H1 (cell line): ENCODE data around the gene MTMR10. TPM values are rescaled to one million over a fixed set of nuclear protein-coding genes. Genes with fewer than 3 reads are reported as not detected.

Source experiments
- CTCF ChIA-PET: fragments of 300-600 bp; sonication (Branson Sonifier 250); formaldehyde crosslinking; loops from one replicate; lab custom pipeline; 2021; ENCODE audit not compliant: partially characterized antibody; lab: Charles Lee
- POLR2A ChIA-PET: fragments of 300-600 bp; sonication (Branson Sonifier 250); formaldehyde crosslinking; loops from one replicate; lab custom pipeline; 2021; ENCODE audit warnings: inconsistent platforms; ENCODE audit not compliant: partially characterized antibody; lab: Charles Lee
- DNase-seq, 2 experiments: peaks; one replicate each; pipeline versions ENCODE4 v3.0.0 to v3.0.0-alpha.2; 2010 to 2022; ENCODE audit warnings: low spot score in 2 of 2, low read depth in 1 of 2, mixed read lengths in 1 of 2
- FAIRE-seq: peaks from 2 replicates; lab custom pipeline; 2011; peaks lifted over from hg19 to GRCh38; lab: Jason Lieb, UNC
- H2AFZ ChIP-seq: 2 replicates; pipeline ENCODE4 v1.8.1; 2012; ENCODE audit warnings: low read length, inconsistent platforms
- H2AK5ac ChIP-seq: 2 replicates; pipeline ENCODE4 v1.6.1; 2013; ENCODE audit warnings: low read depth, low read length
- H2BK120ac ChIP-seq: replicated peaks from 2 replicates; pipeline ENCODE3; 2013; ENCODE audit warnings: low read depth, low read length, inconsistent platforms
- H2BK12ac ChIP-seq: 2 replicates; pipeline ENCODE4 v1.6.1; 2013; ENCODE audit warnings: low read depth, low read length
- H2BK15ac ChIP-seq: 2 replicates; pipeline ENCODE4 v1.6.1; 2013; ENCODE audit warnings: low read length
- H2BK20ac ChIP-seq: 2 replicates; pipeline ENCODE4 v1.6.1; 2013; ENCODE audit warnings: low read length
- H2BK5ac ChIP-seq: 2 replicates; pipeline ENCODE4 v1.6.1; 2013; ENCODE audit warnings: low read depth, low read length
- H3K14ac ChIP-seq: 2 replicates; pipeline ENCODE4 v1.6.1; 2013; ENCODE audit warnings: inconsistent platforms; ENCODE audit not compliant: insufficient read length
- H3K18ac ChIP-seq: 2 replicates; pipeline ENCODE4 v1.6.1; 2013; ENCODE audit warnings: low read length; ENCODE audit errors: extremely low read depth
- H3K23ac ChIP-seq: 2 replicates; pipeline ENCODE4 v1.6.1; 2013; ENCODE audit warnings: inconsistent platforms; ENCODE audit not compliant: insufficient read length
- H3K23me2 ChIP-seq: 2 replicates; pipeline ENCODE4 v1.6.1; 2013; ENCODE audit warnings: low read depth, low read length
- H3K27ac ChIP-seq: 2 replicates; pipeline ENCODE4 v1.6.1; 2011; ENCODE audit warnings: low read depth, low read length, inconsistent platforms
- H3K27me3 ChIP-seq, 4 experiments: replicated peaks in 1 of 4; 1 replicate in 1 of 4; 2 replicates in 3 of 4; pipeline versions ENCODE4 v1.6.1 to v1.8.1; 2011 to 2013; ENCODE audit warnings: low read length in 3 of 4, mild to moderate bottlenecking in 3 of 4, inconsistent platforms in 2 of 4, mixed read lengths in 2 of 4, moderate library complexity in 1 of 4; ENCODE audit not compliant: control insufficient read depth in 3 of 4, insufficient read depth in 3 of 4; ENCODE audit errors: extremely low read depth in 1 of 4
- H3K36me3 ChIP-seq, 4 experiments: 2 replicates each; pipeline versions ENCODE4 v1.6.1 to v1.8.1; 2011 to 2013; ENCODE audit warnings: mild to moderate bottlenecking in 4 of 4, low read length in 3 of 4, moderate library complexity in 2 of 4, control low read depth in 1 of 4, inconsistent platforms in 1 of 4; ENCODE audit not compliant: insufficient read depth in 4 of 4, control insufficient read depth in 2 of 4
- H3K4ac ChIP-seq: replicated peaks from 2 replicates; pipeline ENCODE3; 2013; ENCODE audit warnings: low read length, low read depth, mixed read lengths, inconsistent platforms; ENCODE audit not compliant: insufficient read length
- H3K4me1 ChIP-seq, 4 experiments: replicated peaks in 1 of 4; 1 replicate in 1 of 4; 2 replicates in 3 of 4; pipeline versions ENCODE4 v1.6.1 to v1.8.1; 2011 to 2013; ENCODE audit warnings: low read length in 3 of 4, inconsistent platforms in 2 of 4, mixed read lengths in 1 of 4; ENCODE audit not compliant: insufficient read depth in 4 of 4, control insufficient read depth in 3 of 4
- H3K4me2 ChIP-seq, 2 experiments: 2 replicates each; pipeline versions ENCODE4 v1.6.1 to v1.8.1; 2011 to 2013; ENCODE audit warnings: low read depth in 2 of 2, low read length in 2 of 2, control low read depth in 1 of 2, inconsistent platforms in 1 of 2, mild to moderate bottlenecking in 1 of 2; ENCODE audit not compliant: insufficient read depth in 1 of 2
- H3K4me3 ChIP-seq, 4 experiments: fragments of 200-600, 300-600 bp in 1 of 4; sonication (generic), shearing (Covaris generic), sonication (Bioruptor Twin) in 1 of 4; 2 replicates each; pipeline versions ENCODE4 v1.5.1 to v1.8.1; 2011 to 2016; ENCODE audit warnings: low read length in 4 of 4, low read depth in 3 of 4, control low read depth in 2 of 4, inconsistent platforms in 2 of 4, mild to moderate bottlenecking in 2 of 4, mixed read lengths in 1 of 4, moderate library complexity in 1 of 4; ENCODE audit not compliant: insufficient read depth in 2 of 4; ENCODE audit errors: extremely low read depth in 1 of 4
- H3K56ac ChIP-seq: replicated peaks from 2 replicates; pipeline ENCODE3; 2013; ENCODE audit warnings: low read depth, mild to moderate bottlenecking, mixed read lengths, low read length, inconsistent platforms; ENCODE audit not compliant: insufficient read length
- H3K79me1 ChIP-seq: 2 replicates; pipeline ENCODE4 v1.6.1; 2013; ENCODE audit warnings: low read depth, low read length, control low read depth
- H3K79me2 ChIP-seq, 2 experiments: 2 replicates each; pipeline versions ENCODE4 v1.6.1 to v1.8.1; 2012 to 2013; ENCODE audit warnings: low read length in 2 of 2, mild to moderate bottlenecking in 2 of 2, inconsistent platforms in 1 of 2; ENCODE audit not compliant: insufficient read depth in 2 of 2, control insufficient read depth in 1 of 2
- H3K9ac ChIP-seq, 4 experiments: replicated peaks in 1 of 4; 1 replicate in 1 of 4; 2 replicates in 3 of 4; pipeline versions ENCODE4 v1.6.1 to v1.8.1; 2011 to 2013; ENCODE audit warnings: low read depth in 3 of 4, low read length in 3 of 4, control low read depth in 2 of 4, mild to moderate bottlenecking in 2 of 4, moderate library complexity in 2 of 4, inconsistent platforms in 1 of 4; ENCODE audit errors: extremely low read depth in 1 of 4
- H3K9me3 ChIP-seq, 2 experiments: 2 replicates each; pipeline versions ENCODE4 v1.6.1 to v1.8.1; 2012 to 2013; ENCODE audit warnings: mild to moderate bottlenecking in 2 of 2, moderate library complexity in 2 of 2, control low read depth in 1 of 2, inconsistent platforms in 1 of 2, low read depth in 1 of 2, low read length in 1 of 2, mixed read lengths in 1 of 2; ENCODE audit not compliant: insufficient read depth in 2 of 2
- H4K20me1 ChIP-seq, 2 experiments: replicated peaks in 1 of 2; 2 replicates each; pipeline versions ENCODE3 to v1.8.1; 2011 to 2013; ENCODE audit warnings: inconsistent platforms in 2 of 2, low read length in 2 of 2, mild to moderate bottlenecking in 1 of 2; ENCODE audit not compliant: insufficient read depth in 2 of 2, control insufficient read depth in 1 of 2
- H4K5ac ChIP-seq: 2 replicates; pipeline ENCODE4 v1.6.1; 2013; ENCODE audit warnings: low read length, low read depth, mixed read lengths, inconsistent platforms; ENCODE audit not compliant: insufficient read length
- H4K8ac ChIP-seq: 2 replicates; pipeline ENCODE4 v1.8.0; 2013; ENCODE audit warnings: mild to moderate bottlenecking, moderate library complexity, low read length, inconsistent platforms; ENCODE audit not compliant: insufficient read depth; ENCODE audit errors: extremely low read depth
- H4K91ac ChIP-seq: replicated peaks from 2 replicates; pipeline ENCODE3; 2013; ENCODE audit warnings: low read length, mixed read lengths, inconsistent platforms; ENCODE audit not compliant: insufficient read length
- ATF3 ChIP-seq: IDR thresholded peaks from 2 replicates; pipeline ENCODE4 v1.6.1; 2011; ENCODE audit warnings: low read depth, mild to moderate bottlenecking, low read length; ENCODE audit not compliant: insufficient read depth
- BACH1 ChIP-seq: IDR thresholded peaks from 2 replicates; pipeline ENCODE4 v1.6.1; 2012; ENCODE audit warnings: low read length, improper control_type of control experiment
- CBX5 ChIP-seq: fragments of 300-800, 300-1000 bp; sonication (generic); IDR thresholded peaks from 2 replicates; pipeline ENCODE4 v1.7.1; 2016; ENCODE audit warnings: antibody characterized with exemption, low read length, low read depth
- EP300 ChIP-seq, 2 experiments: IDR thresholded peaks; 1 replicate in 1 of 2; 2 replicates in 1 of 2; pipeline ENCODE4 v1.6.1; 2011 to 2012; ENCODE audit warnings: low read depth in 2 of 2, low read length in 2 of 2, mild to moderate bottlenecking in 2 of 2, borderline replicate concordance in 1 of 2, inconsistent platforms in 1 of 2, moderate library complexity in 1 of 2
- FOSL1 ChIP-seq: IDR thresholded peaks from 2 replicates; pipeline ENCODE4 v1.6.1; 2011; ENCODE audit warnings: mild to moderate bottlenecking, low read depth, low read length, moderate library complexity; ENCODE audit not compliant: insufficient read depth
- KDM4A ChIP-seq: IDR thresholded peaks from one replicate; pipeline ENCODE4 v1.7.1; 2012; ENCODE audit warnings: low read depth, mild to moderate bottlenecking, moderate library complexity, low read length, inconsistent platforms; ENCODE audit not compliant: severe bottlenecking
- MAFK ChIP-seq: IDR thresholded peaks from 2 replicates; pipeline ENCODE4 v1.6.1; 2012; ENCODE audit warnings: low read depth, mild to moderate bottlenecking, improper control_type of control experiment, low read length
- POLR2A ChIP-seq, 2 experiments: IDR thresholded peaks; 1 replicate in 1 of 2; 2 replicates in 1 of 2; pipeline ENCODE4 v1.6.1; 2011; ENCODE audit warnings: low read depth in 2 of 2, low read length in 2 of 2, mild to moderate bottlenecking in 2 of 2; ENCODE audit errors: control extremely low read depth in 1 of 2
- POU5F1 ChIP-seq: IDR thresholded peaks from 2 replicates; pipeline ENCODE4 v1.6.1; 2011; ENCODE audit warnings: low read depth, mild to moderate bottlenecking, low read length, moderate library complexity
- SIRT6 ChIP-seq: IDR thresholded peaks from one replicate; pipeline ENCODE4 v1.7.1; 2012; ENCODE audit warnings: low read length, inconsistent platforms
- SP2 ChIP-seq: IDR thresholded peaks from 2 replicates; pipeline ENCODE4 v1.6.1; 2012; ENCODE audit warnings: mild to moderate bottlenecking, low read length, inconsistent platforms
- SRF ChIP-seq: IDR thresholded peaks from 2 replicates; pipeline ENCODE4 v1.6.1; 2011; ENCODE audit warnings: mild to moderate bottlenecking, low read depth, low read length, moderate library complexity
- YY1 ChIP-seq: IDR thresholded peaks from 2 replicates; pipeline ENCODE4 v1.6.1; 2011; ENCODE audit warnings: low read depth, mild to moderate bottlenecking, low read length
- WGBS, 2 experiments: shearing (Covaris generic) in 1 of 2; methylation state at CpG; one replicate each; pipeline versions ENCODE4 v1.1.6 to v1.1.7; 2013 to 2015; ENCODE audit warnings: low lambda C conversion rate in 2 of 2, mixed read lengths in 2 of 2, inconsistent platforms in 1 of 2, low coverage in 1 of 2, missing lambda C conversion rate in 1 of 2; ENCODE audit not compliant: insufficient replicate concordance in 2 of 2, insufficient coverage in 1 of 2, insufficient read length in 1 of 2; ENCODE audit errors: extremely low coverage in 1 of 2, missing lambda C conversion rate in 1 of 2; 5-methylcytosine and 5-hydroxymethylcytosine counted together
- polyA plus RNA-seq, 7 experiments: library from polyadenylated mRNA; depleted of rRNA in 3 of 7; stranded (reverse) in 5 of 7; unstranded in 2 of 7; fragments of >200 nt in 5 of 7; fragments of 200-250 nt in 2 of 7; gene quantifications; 1 replicate in 5 of 7; 2 replicates in 1 of 7; 4 replicates in 1 of 7; pipeline versions ENCODE4 v1.2.1 to v1.2.3, GENCODE V29; 2011 to 2013; ENCODE audit warnings: missing spikeins in 2 of 7, mixed read lengths in 2 of 7
- total RNA-seq: library from RNA; stranded (reverse); fragmentation: NEBNext Ultra II Directional; extraction: Animal tissue kit (Norgen Biotek cat#: 25700); gene quantifications from 2 replicates; pipeline ENCODE4 v1.2.1, GENCODE V29; 2021

Gene MTMR10
- total and polyA plus RNA-seq, 2 of the 8 experiments (the other 6 are each of a cell fraction or from before 2014, with no cell fraction given) = 3.8 to 13.1 TPM

- Histone ChIP-seq H3K18ac (no peak overlapping the region), H2BK12ac (no peak overlapping the region), H4K5ac (no peak overlapping the region), H3K56ac (no peak overlapping the region), H3K14ac (no peak overlapping the region), H3K9ac (no peak overlapping the region), H4K8ac (no peak overlapping the region), H3K4me3 (no peak overlapping the region), H3K27ac (no peak overlapping the region), H3K9me3 (no peaks in the 10 kb centered on the region), H3K36me3 (no peaks in the 10 kb centered on the region), H2BK15ac (no peak overlapping the region), H2BK5ac (no peak overlapping the region), H2AFZ (no peak overlapping the region), H3K79me1 (no peaks in the 10 kb centered on the region), H3K79me2 (no peaks in the 10 kb centered on the region), H4K91ac (no peak overlapping the region), H3K23me2 (no peaks in the 10 kb centered on the region), H3K23ac (no peak overlapping the region), H3K4ac (no peak overlapping the region), H3K4me2 (no peak overlapping the region), H2AK5ac (no peak overlapping the region), H2BK120ac (no peak overlapping the region), H4K20me1 (no peaks in the 10 kb centered on the region), H3K27me3 (no peaks in the 10 kb centered on the region), H2BK20ac (no peak overlapping the region), H3K4me1 (peaks cover 0 to 4% (median 2%) of the 10 kb centered on the region in 4 experiments; a peak in 1 of 7 replicates)
- ChIA-PET CTCF (interaction anchor here (0.6 kb wide), 1 partner anchor 11 kb away, joined by 4 read pairs; no protein-coding TSS in a partner anchor), POLR2A (no interaction called here)
- FAIRE-seq = no peak
- no peak for TF ChIP-seq EP300 (IDR thresholded peaks at IDR 0.05; ENCODE audit: borderline replicate concordance in 1 of 2, low read depth in 2 of 2, low read length in 2 of 2)
- no peak for TF ChIP-seq ATF3
- no peak for TF ChIP-seq MAFK
- no peak for TF ChIP-seq YY1
- TF ChIP-seq BACH1 = no peak
- TF ChIP-seq KDM4A = no peak
- no peak for TF ChIP-seq SIRT6
- TF ChIP-seq POU5F1 = no peak
- TF ChIP-seq FOSL1 = no peak
- no peak for TF ChIP-seq SRF
- no peak for TF ChIP-seq SP2
- TF ChIP-seq CBX5 = no peak
- TF ChIP-seq POLR2A (IDR thresholded peaks at IDR 0.05; ENCODE audit: control extremely low read depth in 1 of 2, low read depth in 2 of 2, low read length in 2 of 2) = no peak
- no peak for DNase-seq
- 79% methylated on average over 10 of the region's 10 CpGs; no CpG with 5 or more reads in 1 of the 2 experiments for WGBS, 2 experiments
These were observed 46.5 kb upstream of the MTMR10 start for GRCh38 chr15:31037731-31038477.
